ENCODE data around the gene GRIN2A. TPM values are rescaled to one million over a fixed set of nuclear protein-coding genes. Genes with fewer than 3 reads are reported as not detected.

Gene GRIN2A
- total RNA-seq, 3 donors from 2014 or later: 0.29 to 0.33 TPM; not detected in 1

DNA sequence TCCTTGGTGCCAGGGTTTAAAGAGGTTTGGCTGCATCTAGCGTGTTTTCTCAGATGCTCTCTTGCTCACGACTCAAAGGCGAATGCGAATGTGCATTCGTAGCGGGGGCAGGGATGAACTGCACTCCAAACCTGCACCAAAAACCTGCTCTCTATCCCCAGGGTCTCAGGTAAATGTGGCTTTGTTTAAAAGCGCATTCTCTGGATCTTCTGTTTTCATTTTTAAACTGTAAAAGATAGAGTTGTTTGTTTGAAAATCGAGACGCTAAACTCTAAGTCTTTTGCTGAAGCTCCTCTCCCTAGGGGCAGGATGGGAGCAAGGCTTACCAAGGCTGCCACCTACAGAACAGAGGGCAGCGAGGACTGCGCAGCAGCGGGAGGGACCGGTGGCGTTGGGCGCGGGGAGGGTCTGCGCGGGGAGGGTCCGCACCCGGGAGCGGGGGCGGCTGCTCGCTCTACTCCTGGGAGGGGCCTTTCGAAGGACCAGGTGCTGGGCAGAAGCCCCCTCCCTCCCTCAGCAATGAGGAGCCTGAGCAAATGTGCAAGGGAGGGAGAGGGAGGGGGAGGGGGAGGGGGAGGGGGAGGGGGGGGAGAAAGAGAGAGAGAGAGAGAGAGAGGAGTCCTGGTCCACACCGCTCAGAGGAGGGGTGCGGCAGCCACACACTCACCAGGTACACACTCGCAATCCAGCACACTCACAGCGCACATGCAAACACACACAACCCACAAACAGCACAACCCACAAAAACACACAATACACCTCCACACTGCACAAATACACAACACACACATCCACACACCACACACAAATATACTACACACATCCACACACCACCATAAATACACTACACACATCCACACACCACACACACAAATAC is 142.8 kb downstream of the GRIN2A start:
- Histone ChIP-seq H3K9me3 (no peaks in the 10 kb centered on the region), H3K27me3 (peaks cover 0 to 5% of the 10 kb centered on the region in 2 donors), H3K27ac (no peak overlapping the region), H3K4me1 (no peaks in the 10 kb centered on the region), H3K4me3 (peak overlapping the region in 2 of 3 donors; percentile 33 to 59), H3K36me3 (no peaks in the 10 kb centered on the region)
- intact Hi-C loops (cut with DNase I; ENCODE audit: low total_unique reads): no loop called here
- no peak for DNase-seq (ENCODE audit: low spot score in 2 of 2)
- TF ChIP-seq POLR2AphosphoS5 (IDR thresholded peaks at IDR 0.05) (no peak), POLR2A (IDR thresholded peaks at IDR 0.05) (no peak)
- TF ChIP-seq, protein P1, sequence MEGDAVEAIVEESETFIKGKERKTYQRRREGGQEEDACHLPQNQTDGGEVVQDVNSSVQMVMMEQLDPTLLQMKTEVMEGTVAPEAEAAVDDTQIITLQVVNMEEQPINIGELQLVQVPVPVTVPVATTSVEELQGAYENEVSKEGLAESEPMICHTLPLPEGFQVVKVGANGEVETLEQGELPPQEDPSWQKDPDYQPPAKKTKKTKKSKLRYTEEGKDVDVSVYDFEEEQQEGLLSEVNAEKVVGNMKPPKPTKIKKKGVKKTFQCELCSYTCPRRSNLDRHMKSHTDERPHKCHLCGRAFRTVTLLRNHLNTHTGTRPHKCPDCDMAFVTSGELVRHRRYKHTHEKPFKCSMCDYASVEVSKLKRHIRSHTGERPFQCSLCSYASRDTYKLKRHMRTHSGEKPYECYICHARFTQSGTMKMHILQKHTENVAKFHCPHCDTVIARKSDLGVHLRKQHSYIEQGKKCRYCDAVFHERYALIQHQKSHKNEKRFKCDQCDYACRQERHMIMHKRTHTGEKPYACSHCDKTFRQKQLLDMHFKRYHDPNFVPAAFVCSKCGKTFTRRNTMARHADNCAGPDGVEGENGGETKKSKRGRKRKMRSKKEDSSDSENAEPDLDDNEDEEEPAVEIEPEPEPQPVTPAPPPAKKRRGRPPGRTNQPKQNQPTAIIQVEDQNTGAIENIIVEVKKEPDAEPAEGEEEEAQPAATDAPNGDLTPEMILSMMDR (IDR thresholded peaks at IDR 0.05): no peak

DNA sequence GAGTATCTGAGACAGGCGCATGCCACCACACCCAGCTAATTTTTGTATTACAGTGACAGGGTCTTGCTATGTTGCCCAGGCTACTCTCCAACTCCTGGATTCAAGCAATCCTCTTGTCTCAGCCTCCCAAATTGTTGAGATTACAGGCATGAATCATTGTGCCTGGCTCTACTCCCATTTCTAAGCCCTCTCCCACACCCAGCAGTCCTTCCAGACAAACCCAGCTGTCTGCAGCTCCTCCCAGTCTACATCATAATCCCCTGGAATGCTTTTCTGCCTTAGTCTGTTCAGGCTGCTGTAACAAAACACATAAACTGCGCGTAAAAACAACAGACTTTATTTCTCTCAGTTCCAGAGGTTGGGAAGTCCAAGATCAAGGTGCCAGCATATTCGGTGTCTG is 144.5 kb downstream of the GRIN2A start:
- DNase-seq (ENCODE audit: low spot score in 2 of 2): no peak
- Histone ChIP-seq H3K27me3 (peaks cover 0 to 5% of the 10 kb centered on the region in 2 donors), H3K4me3 (no peak overlapping the region), H3K27ac (no peak overlapping the region), H3K9me3 (no peaks in the 10 kb centered on the region), H3K4me1 (no peaks in the 10 kb centered on the region), H3K36me3 (no peaks in the 10 kb centered on the region)
- TF ChIP-seq, protein P1 (IDR thresholded peaks at IDR 0.05): no peak
- TF ChIP-seq POLR2A (IDR thresholded peaks at IDR 0.05) (no peak), POLR2AphosphoS5 (IDR thresholded peaks at IDR 0.05) (no peak)
- intact Hi-C loops (cut with DNase I; ENCODE audit: low total_unique reads): no loop called here

DNA sequence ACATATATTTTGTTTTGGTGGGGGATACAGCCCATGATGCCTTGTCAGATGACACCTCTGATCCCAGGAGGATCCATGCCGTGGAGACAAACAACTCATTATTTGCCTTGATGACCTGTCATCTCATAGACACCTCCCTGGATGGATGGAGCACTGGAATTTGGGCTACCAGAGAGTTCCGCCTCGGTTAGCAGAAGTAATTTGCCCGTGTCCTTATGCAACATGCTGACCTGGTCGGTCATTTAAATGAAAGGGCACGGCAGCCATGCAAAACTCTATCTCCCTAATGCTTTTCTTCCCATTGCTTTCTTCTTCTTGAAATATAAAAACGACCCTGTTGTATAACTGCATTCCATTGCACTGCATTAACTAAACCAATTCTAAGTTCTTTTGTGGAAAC is 145.3 kb downstream of the GRIN2A start:
- Histone ChIP-seq H3K27me3 (peaks cover 0 to 5% of the 10 kb centered on the region in 2 donors), H3K27ac (no peak overlapping the region), H3K36me3 (no peaks in the 10 kb centered on the region), H3K9me3 (no peaks in the 10 kb centered on the region), H3K4me1 (no peaks in the 10 kb centered on the region), H3K4me3 (no peak overlapping the region)
- intact Hi-C loops (cut with DNase I; ENCODE audit: low total_unique reads): no loop called here
- TF ChIP-seq, protein P1 (IDR thresholded peaks at IDR 0.05): no peak
- TF ChIP-seq POLR2AphosphoS5 (IDR thresholded peaks at IDR 0.05): no peak
- TF ChIP-seq POLR2A (IDR thresholded peaks at IDR 0.05): no peak
- DNase-seq (ENCODE audit: low spot score in 2 of 2): no peak

DNA sequence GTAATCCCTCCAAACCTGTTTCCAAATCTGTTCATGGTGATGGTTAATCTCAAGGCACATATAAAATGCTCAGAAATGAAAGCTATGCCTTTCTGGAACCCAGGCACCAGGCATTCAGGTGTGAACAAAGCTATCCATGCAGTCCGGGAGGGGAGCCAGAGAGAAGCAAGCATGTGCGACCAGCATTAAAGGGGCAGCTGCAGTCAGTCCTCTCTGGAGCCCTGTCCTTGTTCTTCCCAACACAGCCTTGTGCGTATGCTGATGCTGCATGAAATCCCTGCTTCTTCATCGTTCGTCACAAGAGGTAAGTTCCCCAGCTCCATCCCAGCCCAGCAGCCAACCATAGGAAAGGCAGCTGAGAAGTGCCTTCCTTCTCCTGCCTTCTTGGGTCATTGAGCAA is 148.7 kb downstream of the GRIN2A start:
- no peak overlapping the region for H3K4me3 ChIP-seq
- H3K27me3 ChIP-seq: no peaks in the 10 kb centered on the region
- no peaks in the 10 kb centered on the region for H3K9me3 ChIP-seq
- no peak for TF ChIP-seq POLR2AphosphoS5 (IDR thresholded peaks at IDR 0.05)
- no peak for TF ChIP-seq POLR2A (IDR thresholded peaks at IDR 0.05)
- TF ChIP-seq, protein P1 (IDR thresholded peaks at IDR 0.05): no peak
- H3K36me3 ChIP-seq: no peaks in the 10 kb centered on the region
- H3K27ac ChIP-seq: no peak overlapping the region
- intact Hi-C loops (cut with DNase I; ENCODE audit: low total_unique reads): no loop called here
- no peaks in the 10 kb centered on the region for H3K4me1 ChIP-seq
- DNase-seq (ENCODE audit: low spot score in 2 of 2): no peak

DNA sequence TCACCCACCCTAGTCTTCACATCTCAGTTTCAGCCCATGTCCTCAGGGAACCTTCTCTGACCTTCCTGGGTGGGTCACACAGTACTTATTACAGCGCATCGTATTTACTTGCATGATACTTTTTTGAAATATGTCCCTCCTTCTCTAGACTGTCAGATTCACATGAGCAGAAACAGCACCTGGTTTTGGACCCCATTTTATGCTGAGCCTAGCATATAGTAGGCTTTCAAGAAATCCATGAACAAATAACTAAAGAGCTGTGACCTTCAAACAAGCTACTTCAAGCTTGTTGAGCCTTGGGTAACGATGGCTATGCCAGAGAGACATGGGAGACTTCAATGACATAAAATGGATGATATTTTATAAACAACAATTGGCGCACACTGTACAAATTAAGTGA is 150.3 kb downstream of the GRIN2A start:
- intact Hi-C loops (cut with DNase I; ENCODE audit: low total_unique reads): no loop called here
- no peak overlapping the region for H3K4me3 ChIP-seq
- no peak for TF ChIP-seq POLR2AphosphoS5 (IDR thresholded peaks at IDR 0.05)
- TF ChIP-seq, protein P1 (IDR thresholded peaks at IDR 0.05): no peak
- H3K27ac ChIP-seq: no peak overlapping the region
- no peaks in the 10 kb centered on the region for H3K9me3 ChIP-seq
- DNase-seq (ENCODE audit: low spot score in 2 of 2): no peak
- H3K36me3 ChIP-seq: no peaks in the 10 kb centered on the region
- H3K27me3 ChIP-seq: no peaks in the 10 kb centered on the region
- H3K4me1 ChIP-seq: no peaks in the 10 kb centered on the region
